Measurements from ENCODE around the gene CDAN1. TPM values are rescaled to one million over a fixed set of nuclear protein-coding genes. Genes with fewer than 3 reads are reported as not detected.

Gene CDAN1
- total and polyA plus RNA-seq, 2 donors (not counting 3 experiments of a cell fraction or from before 2014, with no cell fraction given), result 7.2 to 23.4 TPM

- no peaks in the 10 kb centered on the region for H3K9me1 ChIP-seq (replicated peaks; ENCODE audit: control insufficient read depth, extremely low read depth, insufficient read depth, low read length)
- H3K27me3 ChIP-seq (ENCODE audit: control insufficient read depth in 2 of 2, insufficient read depth in 2 of 2, low read length in 2 of 2), result no peaks in the 10 kb centered on the region
- no peak overlapping the region for H3K4me3 ChIP-seq (replicated peaks in 1 of 3; ENCODE audit: insufficient read depth in 1 of 3, low read depth in 1 of 3, low read length in 3 of 3)
- no peak overlapping the region for H3K4me2 ChIP-seq (ENCODE audit: insufficient read depth, low read length)
- H3K4me1 ChIP-seq (ENCODE audit: control insufficient read depth, extremely low read depth, insufficient read depth, low read length), result no peaks in the 10 kb centered on the region
- CTCF ChIA-PET, result interaction anchor here (1.3 kb wide), 1 partner anchor 197 kb away, joined by 7 read pairs; no protein-coding TSS in a partner anchor
- no peaks in the 10 kb centered on the region for H4K20me1 ChIP-seq (replicated peaks; ENCODE audit: control insufficient read depth, extremely low read depth, insufficient read depth, low read length)
- no peaks in the 10 kb centered on the region for H3K9me3 ChIP-seq (replicated peaks; ENCODE audit: control insufficient read depth, insufficient read depth, low read length)
- BruUV-seq (replicated peaks), result no TSS peak
- H2AFZ ChIP-seq (ENCODE audit: low read depth, low read length), result no peak overlapping the region
- intact Hi-C loops (cut with micrococcal nuclease), result no loop called here
- FAIRE-seq (no peak), DNase-seq (ENCODE audit: low read depth, low spot score) (no peak)
- TF ChIP-seq FOS (IDR thresholded peaks at IDR 0.05; ENCODE audit: borderline replicate concordance, insufficient read depth, low read length), result no peak
- no peak for TF ChIP-seq JUN (IDR thresholded peaks at IDR 0.05; ENCODE audit: borderline replicate concordance, insufficient read depth, insufficient read length, low read depth)
- no peak for TF ChIP-seq EZH2 (IDR thresholded peaks at IDR 0.05; ENCODE audit: borderline replicate concordance, low read depth, low read length, severe bottlenecking)
- TF ChIP-seq CTCF (IDR thresholded peaks at IDR 0.05; ENCODE audit: extremely low read depth in 1 of 2, insufficient read depth in 1 of 2, low read depth in 1 of 2, low read length in 2 of 2), result no peak
- H3K9ac ChIP-seq (replicated peaks; ENCODE audit: extremely low read depth, insufficient read depth, low read length), result no peak overlapping the region
- H3K36me3 ChIP-seq (ENCODE audit: control insufficient read depth in 2 of 2, extremely low read depth in 1 of 2, insufficient read depth in 2 of 2, low read length in 2 of 2), result peaks cover 22 to 71% of the 10 kb centered on the region in 2 experiments
- H3K27ac ChIP-seq (ENCODE audit: insufficient read depth, low read depth, low read length), result no peak overlapping the region
- no peaks in the 10 kb centered on the region for H3K79me2 ChIP-seq (ENCODE audit: control insufficient read depth, insufficient read depth, low read length)
- dilution Hi-C loops (cut with MboI; ENCODE audit: extremely low pct_ligation_motif_present, low sequenced_read_pairs), result no loop called here
- POLR2A ChIA-PET, result no interaction called here
Observed at GRCh38 chr15:42728972-42729371, 8.0 kb downstream of the CDAN1 start.

- intact Hi-C loops (cut with micrococcal nuclease), result no loop called here
- CTCF ChIA-PET, result interaction anchor here (1.3 kb wide), 1 partner anchor 198 kb away, joined by 7 read pairs; no protein-coding TSS in a partner anchor
- BruUV-seq (replicated peaks), result no TSS peak
Observed at GRCh38 chr15:42728560-42728959, 8.4 kb downstream of the CDAN1 start.

More at GRCh38 chr15:42728560-42728959, 8.4 kb downstream of the CDAN1 start:
- no peaks in the 10 kb centered on the region for H3K27me3 ChIP-seq (ENCODE audit: control insufficient read depth in 2 of 2, insufficient read depth in 2 of 2, low read length in 2 of 2)
- POLR2A ChIA-PET, result no interaction called here
- no peak overlapping the region for H2AFZ ChIP-seq (ENCODE audit: low read depth, low read length)
- H3K9me1 ChIP-seq (replicated peaks; ENCODE audit: control insufficient read depth, extremely low read depth, insufficient read depth, low read length), result no peaks in the 10 kb centered on the region
- DNase-seq (ENCODE audit: low read depth, low spot score) (no peak), FAIRE-seq (no peak)
- H3K4me1 ChIP-seq (ENCODE audit: control insufficient read depth, extremely low read depth, insufficient read depth, low read length), result no peaks in the 10 kb centered on the region
- dilution Hi-C loops (cut with MboI; ENCODE audit: extremely low pct_ligation_motif_present, low sequenced_read_pairs), result no loop called here
- H3K4me2 ChIP-seq (ENCODE audit: insufficient read depth, low read length), result no peak overlapping the region
- H3K79me2 ChIP-seq (ENCODE audit: control insufficient read depth, insufficient read depth, low read length), result no peaks in the 10 kb centered on the region
- H3K27ac ChIP-seq (ENCODE audit: insufficient read depth, low read depth, low read length), result no peak overlapping the region
- H3K9me3 ChIP-seq (replicated peaks; ENCODE audit: control insufficient read depth, insufficient read depth, low read length), result no peaks in the 10 kb centered on the region
- H3K4me3 ChIP-seq (replicated peaks in 1 of 3; ENCODE audit: insufficient read depth in 1 of 3, low read depth in 1 of 3, low read length in 3 of 3), result no peak overlapping the region
- TF ChIP-seq JUN (IDR thresholded peaks at IDR 0.05; ENCODE audit: borderline replicate concordance, insufficient read depth, insufficient read length, low read depth) (no peak), FOS (IDR thresholded peaks at IDR 0.05; ENCODE audit: borderline replicate concordance, insufficient read depth, low read length) (no peak), EZH2 (IDR thresholded peaks at IDR 0.05; ENCODE audit: borderline replicate concordance, low read depth, low read length, severe bottlenecking) (no peak), POLR2A (IDR thresholded peaks at IDR 0.05; ENCODE audit: low read depth, low read length) (no peak), MYC (IDR thresholded peaks at IDR 0.05; ENCODE audit: low read depth, low read length) (no peak), MAX (IDR thresholded peaks at IDR 0.05; ENCODE audit: insufficient read depth, insufficient read length) (no peak), GATA2 (IDR thresholded peaks at IDR 0.05; ENCODE audit: insufficient read depth, insufficient read length, low read depth, low read length) (no peak), POLR2AphosphoS5 (IDR thresholded peaks at IDR 0.05; ENCODE audit: insufficient read depth, low read depth, low read length) (no peak), CTCF (IDR thresholded peaks at IDR 0.05; ENCODE audit: extremely low read depth in 1 of 2, insufficient read depth in 1 of 2, low read depth in 1 of 2, low read length in 2 of 2) (no peak)
- H3K9ac ChIP-seq (replicated peaks; ENCODE audit: extremely low read depth, insufficient read depth, low read length), result no peak overlapping the region
- no peaks in the 10 kb centered on the region for H4K20me1 ChIP-seq (replicated peaks; ENCODE audit: control insufficient read depth, extremely low read depth, insufficient read depth, low read length)
- peaks cover 24 to 70% of the 10 kb centered on the region in 2 experiments for H3K36me3 ChIP-seq (ENCODE audit: control insufficient read depth in 2 of 2, extremely low read depth in 1 of 2, insufficient read depth in 2 of 2, low read length in 2 of 2)
